Breast epithelium (tissue), 4 donors: ENCODE results near the gene VIM. TPM values are rescaled to one million over a fixed set of nuclear protein-coding genes. Genes with fewer than 3 reads are reported as not detected.
A peak's percentile ranks its signal among the peaks of the same experiment; 100 is the strongest.

Experiments
- DNase-seq, 2 donors: peaks; one replicate each; pipeline ENCODE4 v3.0.0-alpha.2; 2019; ENCODE audit warnings: low spot score in 2 of 2
- H3K27ac ChIP-seq, 2 donors: fragments of 200-600 bp; sonication (generic) in 1 of 2; one replicate each; pipeline ENCODE4 v1.5.1; 2016 to 2019; ENCODE audit warnings: mild to moderate bottlenecking in 1 of 2
- H3K27me3 ChIP-seq, 2 donors: fragments of 200-600 bp; sonication (generic) in 1 of 2; one replicate each; pipeline versions ENCODE4 v1.5.1 to v1.6.0; 2017 to 2019; ENCODE audit warnings: control low read depth in 1 of 2, mild to moderate bottlenecking in 1 of 2
- H3K36me3 ChIP-seq: fragments of 200-600 bp; one replicate; pipeline ENCODE4 v1.5.1; 2019
- H3K4me1 ChIP-seq, 2 donors: fragments of 200-600 bp; sonication (generic); one replicate each; pipeline ENCODE4 v1.5.1; 2016 to 2019; ENCODE audit warnings: control low read depth in 1 of 2
- H3K4me3 ChIP-seq, 3 donors: fragments of 200-600 bp; sonication (generic); 1 replicate in 2 of 3; 2 replicates in 1 of 3; pipeline ENCODE4 v1.5.1; 2016 to 2019; ENCODE audit warnings: mild to moderate bottlenecking in 3 of 3, moderate library complexity in 2 of 3
- H3K9me3 ChIP-seq, 2 donors: fragments of 200-600 bp; sonication (generic) in 1 of 2; one replicate each; pipeline ENCODE4 v1.5.1; 2016 to 2019; ENCODE audit warnings: control low read depth in 1 of 2
- POLR2A ChIP-seq: fragments of 450-650 bp; IDR thresholded peaks from one replicate; pipeline ENCODE4 v1.6.1; 2016; ENCODE audit warnings: antibody characterized with exemption, mild to moderate bottlenecking, moderate library complexity
- POLR2AphosphoS5 ChIP-seq, 3 donors: sonication (generic); formaldehyde crosslinking; IDR thresholded peaks; one replicate each; pipeline ENCODE4 v1.6.1; 2017; ENCODE audit warnings: antibody characterized with exemption in 3 of 3
- intact Hi-C: fragments of 100-400 bp; cut with DNase I; formaldehyde crosslinking; loops from one replicate; pipeline ENCODE4 v1.15.1; 2023; ENCODE audit warnings: low total_unique reads
- total RNA-seq, 3 donors: library from RNA; depleted of rRNA; stranded (reverse); fragments of >200 nt; gene quantifications; one replicate each; pipeline ENCODE4 v1.1.0, GENCODE V29; 2016
- TF ChIP-seq, protein P1 (sequence below), 3 donors: fragments of 450-650 bp; IDR thresholded peaks; one replicate each; pipeline ENCODE4 v1.5.1; 2016 to 2017; ENCODE audit warnings: antibody characterized with exemption in 3 of 3, mild to moderate bottlenecking in 3 of 3, moderate library complexity in 3 of 3

Gene VIM
- total RNA-seq, 3 donors from 2014 or later, result 1,431 to 8,681 (median 2,067) TPM

DNA sequence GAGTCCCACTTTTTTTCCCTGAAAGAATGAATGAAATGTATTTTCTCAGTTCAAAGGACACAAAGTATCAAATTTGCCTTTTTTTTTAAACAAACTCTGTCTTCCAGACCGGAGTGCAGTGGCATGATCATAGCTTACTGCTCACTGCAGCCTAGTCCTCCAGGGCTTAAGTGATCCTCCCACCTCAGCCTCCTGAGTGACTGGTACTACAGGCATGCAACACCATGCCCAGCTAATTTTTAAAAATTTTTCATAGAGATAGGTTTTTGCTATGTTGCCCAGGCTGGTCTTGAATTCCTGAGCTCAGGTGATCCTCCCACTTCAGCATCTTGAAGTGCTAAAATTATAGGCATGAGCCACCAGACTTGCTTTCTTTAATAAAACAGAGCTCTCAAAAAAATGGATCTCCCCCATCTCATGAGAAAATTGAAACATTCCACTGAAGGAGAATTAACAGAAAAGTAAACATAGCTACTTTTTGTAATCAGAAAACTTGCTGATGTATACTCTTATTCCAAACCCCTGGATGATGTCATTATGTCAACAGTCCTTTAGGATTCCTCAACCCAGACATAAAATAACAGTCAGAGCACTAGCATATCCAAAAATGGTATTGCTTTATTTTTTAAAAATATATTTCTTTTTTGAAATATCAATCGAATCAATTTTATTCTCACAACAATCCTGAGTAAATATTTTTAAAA is 14.2 kb upstream of the VIM start:
- no peak for DNase-seq
- no peak for TF ChIP-seq POLR2A
- no peak for TF ChIP-seq POLR2AphosphoS5 (IDR thresholded peaks at IDR 0.05)
- TF ChIP-seq, protein P1, sequence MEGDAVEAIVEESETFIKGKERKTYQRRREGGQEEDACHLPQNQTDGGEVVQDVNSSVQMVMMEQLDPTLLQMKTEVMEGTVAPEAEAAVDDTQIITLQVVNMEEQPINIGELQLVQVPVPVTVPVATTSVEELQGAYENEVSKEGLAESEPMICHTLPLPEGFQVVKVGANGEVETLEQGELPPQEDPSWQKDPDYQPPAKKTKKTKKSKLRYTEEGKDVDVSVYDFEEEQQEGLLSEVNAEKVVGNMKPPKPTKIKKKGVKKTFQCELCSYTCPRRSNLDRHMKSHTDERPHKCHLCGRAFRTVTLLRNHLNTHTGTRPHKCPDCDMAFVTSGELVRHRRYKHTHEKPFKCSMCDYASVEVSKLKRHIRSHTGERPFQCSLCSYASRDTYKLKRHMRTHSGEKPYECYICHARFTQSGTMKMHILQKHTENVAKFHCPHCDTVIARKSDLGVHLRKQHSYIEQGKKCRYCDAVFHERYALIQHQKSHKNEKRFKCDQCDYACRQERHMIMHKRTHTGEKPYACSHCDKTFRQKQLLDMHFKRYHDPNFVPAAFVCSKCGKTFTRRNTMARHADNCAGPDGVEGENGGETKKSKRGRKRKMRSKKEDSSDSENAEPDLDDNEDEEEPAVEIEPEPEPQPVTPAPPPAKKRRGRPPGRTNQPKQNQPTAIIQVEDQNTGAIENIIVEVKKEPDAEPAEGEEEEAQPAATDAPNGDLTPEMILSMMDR (IDR thresholded peaks at IDR 0.05), result no peak
- no peaks in the 10 kb centered on the region for H3K9me3 ChIP-seq
- intact Hi-C loops, result no loop called here
- no peaks in the 10 kb centered on the region for H3K4me1 ChIP-seq
- H3K27me3 ChIP-seq, result no peaks in the 10 kb centered on the region
- H3K36me3 ChIP-seq, result no peaks in the 10 kb centered on the region
- no peak overlapping the region for H3K4me3 ChIP-seq
- H3K27ac ChIP-seq, result no peak overlapping the region

DNA sequence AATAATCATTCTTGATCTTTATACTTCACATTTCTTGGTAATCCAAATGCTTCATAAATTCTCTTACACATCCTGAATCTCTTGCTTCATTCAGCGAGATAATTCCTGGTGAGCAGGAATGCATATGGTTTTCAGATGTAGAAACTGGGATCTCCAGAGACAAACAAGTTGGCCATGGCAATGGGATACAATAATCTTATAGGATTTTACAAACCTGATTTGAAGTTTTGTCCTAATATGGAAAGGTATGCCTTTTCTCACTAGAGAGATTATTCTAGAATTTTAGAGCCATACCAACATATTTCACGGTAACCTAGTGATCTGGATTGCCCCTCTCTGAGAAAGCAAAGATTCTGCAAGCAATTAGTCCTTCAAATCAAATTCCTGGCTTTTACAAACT is 13.5 kb upstream of the VIM start:
- TF ChIP-seq POLR2A, result no peak
- TF ChIP-seq, protein P1 (IDR thresholded peaks at IDR 0.05), result no peak
- TF ChIP-seq POLR2AphosphoS5 (IDR thresholded peaks at IDR 0.05), result no peak
- no peaks in the 10 kb centered on the region for H3K36me3 ChIP-seq
- no peaks in the 10 kb centered on the region for H3K9me3 ChIP-seq
- no peaks in the 10 kb centered on the region for H3K27me3 ChIP-seq
- H3K4me3 ChIP-seq, result peak overlapping the region in 1 of 3 donors; percentile 26
- intact Hi-C loops, result no loop called here
- no peak for DNase-seq
- peak overlapping the region; percentile 77 to 95 for H3K27ac ChIP-seq
- H3K4me1 ChIP-seq, result no peaks in the 10 kb centered on the region

DNA sequence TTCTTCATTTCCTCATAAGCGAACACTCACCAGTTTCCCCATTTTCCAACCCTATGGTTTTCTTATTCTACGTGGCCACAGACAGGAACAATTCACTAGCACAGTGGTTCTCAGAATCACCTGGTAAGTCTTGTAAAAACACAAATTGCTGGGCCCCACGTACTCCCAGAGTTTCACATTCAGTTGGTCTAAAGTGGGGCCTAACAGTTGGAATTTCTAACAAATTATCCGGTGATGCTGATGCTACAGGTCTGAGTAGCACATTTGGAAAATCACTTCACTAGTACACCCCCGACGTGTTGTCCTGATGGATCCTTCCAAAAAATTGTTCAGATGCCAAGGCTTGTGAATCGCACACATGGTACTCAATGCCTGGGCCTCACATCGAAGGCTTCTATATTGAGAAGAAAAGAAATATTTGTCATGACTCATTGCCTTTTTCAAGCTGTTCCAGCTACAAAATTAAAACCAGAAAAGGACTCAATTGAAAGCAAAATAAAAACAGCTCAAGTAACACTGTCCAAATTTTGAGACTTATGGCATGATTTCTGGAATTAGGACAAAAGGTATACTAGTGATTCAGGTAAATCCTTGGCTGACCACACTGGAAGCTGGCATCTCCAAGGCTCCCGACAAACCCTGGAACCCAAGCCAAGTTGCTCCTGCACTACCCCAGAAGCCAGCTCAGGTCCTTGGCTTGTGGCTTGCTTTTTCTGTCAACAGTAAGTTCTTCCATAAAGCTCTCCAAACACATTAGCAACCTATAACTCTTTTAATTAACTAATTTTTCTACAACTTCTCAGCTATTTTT is 12.9 kb upstream of the VIM start:
- Histone ChIP-seq H3K4me1 (no peaks in the 10 kb centered on the region), H3K9me3 (no peaks in the 10 kb centered on the region), H3K27me3 (no peaks in the 10 kb centered on the region), H3K36me3 (no peaks in the 10 kb centered on the region), H3K27ac (peak overlapping the region; percentile 77 to 95), H3K4me3 (peak overlapping the region in 1 of 3 donors; percentile 26)
- intact Hi-C loops, result no loop called here
- TF ChIP-seq, protein P1 (IDR thresholded peaks at IDR 0.05), result no peak
- TF ChIP-seq POLR2AphosphoS5 (IDR thresholded peaks at IDR 0.05) (peak in 2 of 3 donors; percentile 47 to 63), POLR2A (no peak)
- no peak for DNase-seq

DNA sequence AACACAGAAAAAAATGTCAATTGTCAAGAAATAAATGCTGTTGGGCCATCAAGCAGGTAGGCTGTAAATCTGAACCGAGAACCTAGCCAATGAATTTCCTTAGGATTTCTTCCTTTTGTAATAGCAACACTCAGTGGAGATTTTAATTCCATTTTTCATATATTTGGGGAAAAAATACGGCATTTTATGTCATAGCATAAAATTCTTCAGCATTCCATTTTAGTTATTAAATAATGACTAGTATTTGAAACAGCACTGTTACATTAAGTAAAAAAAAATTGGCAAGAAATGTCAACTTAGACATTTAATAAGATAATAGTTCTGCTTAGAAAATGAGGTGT is 12.3 kb upstream of the VIM start:
- Histone ChIP-seq H3K27ac (peak overlapping the region; percentile 77 to 95), H3K36me3 (no peaks in the 10 kb centered on the region), H3K4me1 (no peaks in the 10 kb centered on the region), H3K27me3 (no peaks in the 10 kb centered on the region), H3K4me3 (no peak overlapping the region), H3K9me3 (no peaks in the 10 kb centered on the region)
- DNase-seq, result no peak
- TF ChIP-seq POLR2AphosphoS5 (IDR thresholded peaks at IDR 0.05) (no peak), POLR2A (no peak)
- TF ChIP-seq, protein P1 (IDR thresholded peaks at IDR 0.05), result no peak
- intact Hi-C loops, result no loop called here
